Measurements from ENCODE around the gene MATN4.

The MATN4 gene

GRCh38 chr20:45328451-45328850, 20.4 kb upstream of the MATN4 start:
- Mint-ChIP-seq H3K27me3 (no peaks in the 10 kb centered on the region), H3K27ac (no peak overlapping the region)
- no peak for ATAC-seq

GRCh38 chr20:45325371-45325770, 17.3 kb upstream of the MATN4 start:
- H3K4me3 Mint-ChIP-seq = no peak overlapping the region
- no peaks in the 10 kb centered on the region for H3K27me3 Mint-ChIP-seq
- H3K4me1 Mint-ChIP-seq = peaks cover 17% of the 10 kb centered on the region
- no peak overlapping the region for H3K27ac Mint-ChIP-seq
- DNase-seq (no peak), ATAC-seq (no peak)
- no peaks in the 10 kb centered on the region for H3K9me3 Mint-ChIP-seq

More at GRCh38 chr20:45328451-45328850, 20.4 kb upstream of the MATN4 start:
- Mint-ChIP-seq H3K4me1 (no peaks in the 10 kb centered on the region), H3K4me3 (no peak overlapping the region), H3K9me3 (no peaks in the 10 kb centered on the region)
- DNase-seq = no peak

GRCh38 chr20:45323731-45324130, 15.6 kb upstream of the MATN4 start:
- no peak overlapping the region for H3K4me3 Mint-ChIP-seq
- no peaks in the 10 kb centered on the region for H3K27me3 Mint-ChIP-seq
- ATAC-seq = no peak
- H3K9me3 Mint-ChIP-seq = no peaks in the 10 kb centered on the region
- no peak overlapping the region for H3K27ac Mint-ChIP-seq
- H3K4me1 Mint-ChIP-seq = peaks cover 34% of the 10 kb centered on the region
- no peak for DNase-seq

GRCh38 chr20:45322952-45323383, 14.9 kb upstream of the MATN4 start:
- DNase-seq (no peak), ATAC-seq (no peak)
- H3K4me1 Mint-ChIP-seq = peaks cover 41% of the 10 kb centered on the region
- no peaks in the 10 kb centered on the region for H3K9me3 Mint-ChIP-seq
- H3K27ac Mint-ChIP-seq = no peak overlapping the region
- H3K4me3 Mint-ChIP-seq = no peak overlapping the region
- peaks cover under 1% of the 10 kb centered on the region for H3K27me3 Mint-ChIP-seq

- H3K4me3 Mint-ChIP-seq = peak overlapping the region in 1 of 2 donors; percentile 1
- ATAC-seq (peak; percentile 74), DNase-seq (peak in 1 of 2 donors; percentile 58)
- H3K4me1 Mint-ChIP-seq = peaks cover 60% of the 10 kb centered on the region
- no peaks in the 10 kb centered on the region for H3K9me3 Mint-ChIP-seq
- no peak overlapping the region for H3K27ac Mint-ChIP-seq
- peaks cover 19% of the 10 kb centered on the region for H3K27me3 Mint-ChIP-seq
Observed at GRCh38 chr20:45320948-45321595, 13.0 kb upstream of the MATN4 start.

- Mint-ChIP-seq H3K4me1 (peaks cover 68% of the 10 kb centered on the region), H3K27ac (peak overlapping the region; percentile 98 to 100), H3K9me3 (no peaks in the 10 kb centered on the region)
Observed at GRCh38 chr20:45318948-45319347, 10.8 kb upstream of the MATN4 start.

GRCh38 chr20:45318386-45318939, 10.4 kb upstream of the MATN4 start:
- Mint-ChIP-seq H3K27ac (peak overlapping the region; percentile 98 to 100), H3K27me3 (peaks cover 45% of the 10 kb centered on the region), H3K9me3 (no peaks in the 10 kb centered on the region), H3K4me3 (peak overlapping the region; percentile 78 to 88), H3K4me1 (peaks cover 68% of the 10 kb centered on the region)
- ATAC-seq = peak; percentile 4
- DNase-seq = peak in 1 of 2 donors; percentile 32

More at GRCh38 chr20:45318948-45319347, 10.8 kb upstream of the MATN4 start:
- DNase-seq (peak; percentile 46 to 47), ATAC-seq (peak; percentile 50)
- Mint-ChIP-seq H3K4me3 (peak overlapping the region; percentile 78 to 88), H3K27me3 (peaks cover 41% of the 10 kb centered on the region)

- no peak for DNase-seq
Observed at GRCh38 chr20:45317826-45318225, 9.7 kb upstream of the MATN4 start.

GRCh38 chr20:45316150-45317080, 8.3 kb upstream of the MATN4 start:
- Mint-ChIP-seq H3K27ac (no peak overlapping the region), H3K9me3 (no peaks in the 10 kb centered on the region), H3K27me3 (peaks cover 63% of the 10 kb centered on the region), H3K4me3 (peak overlapping the region; percentile 70 to 78), H3K4me1 (peaks cover 67% of the 10 kb centered on the region)
- ATAC-seq = no peak
- no peak for DNase-seq

More at GRCh38 chr20:45317826-45318225, 9.7 kb upstream of the MATN4 start:
- H3K27ac Mint-ChIP-seq = peak overlapping the region; percentile 98 to 100
- peaks cover 68% of the 10 kb centered on the region for H3K4me1 Mint-ChIP-seq
- ATAC-seq = no peak
- peaks cover 50% of the 10 kb centered on the region for H3K27me3 Mint-ChIP-seq
- H3K4me3 Mint-ChIP-seq = peak overlapping the region; percentile 78 to 88
- no peaks in the 10 kb centered on the region for H3K9me3 Mint-ChIP-seq

- ATAC-seq = no peak
- peaks cover 70% of the 10 kb centered on the region for H3K27me3 Mint-ChIP-seq
- peak overlapping the region; percentile 28 to 68 for H3K4me3 Mint-ChIP-seq
- H3K4me1 Mint-ChIP-seq = peaks cover 67% of the 10 kb centered on the region
- H3K27ac Mint-ChIP-seq = peak overlapping the region in 1 of 2 donors; percentile 40
- DNase-seq = no peak
- H3K9me3 Mint-ChIP-seq = no peaks in the 10 kb centered on the region
Observed at GRCh38 chr20:45315672-45316071, 7.6 kb upstream of the MATN4 start.

- no peak for ATAC-seq
- Mint-ChIP-seq H3K4me3 (no peak overlapping the region), H3K27me3 (peaks cover 88% of the 10 kb centered on the region), H3K4me1 (peaks cover 52% of the 10 kb centered on the region), H3K9me3 (no peaks in the 10 kb centered on the region), H3K27ac (no peak overlapping the region)
- no peak for DNase-seq
Observed at GRCh38 chr20:45313943-45314342, 5.8 kb upstream of the MATN4 start.

- Mint-ChIP-seq H3K4me1 (peaks cover 45% of the 10 kb centered on the region), H3K4me3 (no peak overlapping the region), H3K27ac (no peak overlapping the region), H3K9me3 (no peaks in the 10 kb centered on the region), H3K27me3 (peaks cover 95% of the 10 kb centered on the region)
- DNase-seq = no peak
- ATAC-seq = no peak
Observed at GRCh38 chr20:45313065-45313695, 5.1 kb upstream of the MATN4 start.

- Mint-ChIP-seq H3K27ac (no peak overlapping the region), H3K9me3 (no peaks in the 10 kb centered on the region), H3K4me3 (no peak overlapping the region), H3K4me1 (peaks cover 35% of the 10 kb centered on the region), H3K27me3 (peaks cover 97% of the 10 kb centered on the region)
- no peak for ATAC-seq
- no peak for DNase-seq
Observed at GRCh38 chr20:45312241-45312640, 4.1 kb upstream of the MATN4 start.

- DNase-seq (peak; percentile 69 to 74), ATAC-seq (peak; percentile 75)
- Mint-ChIP-seq H3K27me3 (peaks cover 97% of the 10 kb centered on the region), H3K4me3 (peak overlapping the region in 1 of 2 donors; percentile 13), H3K4me1 (peaks cover 30% of the 10 kb centered on the region), H3K27ac (no peak overlapping the region), H3K9me3 (no peaks in the 10 kb centered on the region)
Observed at GRCh38 chr20:45311589-45312211, 3.6 kb upstream of the MATN4 start.

GRCh38 chr20:45309075-45309474, 976 bp upstream of the MATN4 start:
- Mint-ChIP-seq H3K9me3 (no peaks in the 10 kb centered on the region), H3K27me3 (peaks cover 96% of the 10 kb centered on the region), H3K27ac (peak overlapping the region in 1 of 2 donors; percentile 54), H3K4me1 (peaks cover 16% of the 10 kb centered on the region), H3K4me3 (no peak overlapping the region)
- DNase-seq (no peak), ATAC-seq (no peak)
